NCI-H1417 (cell line): ENCODE results near the gene POC1B.

Experiments used
- DNase-seq, 3 experiments: peaks; one replicate each; lab custom pipeline; 2025; lab: John Stamatoyannopoulos, UW

The POC1B gene

GRCh38 chr12:89421092-89421835 is 104.6 kb downstream of the POC1B start:
- DNase-seq: no peak

- DNase-seq: no peak
Observed at GRCh38 chr12:89418228-89418910, 107.5 kb downstream of the POC1B start.

- no peak for DNase-seq
Observed at GRCh38 chr12:89417246-89417977, 108.4 kb downstream of the POC1B start.

- no peak for DNase-seq
Observed at GRCh38 chr12:89416049-89416792, 109.6 kb downstream of the POC1B start.

- DNase-seq: no peak
Observed at GRCh38 chr12:89414851-89415250, 111.0 kb downstream of the POC1B start.

GRCh38 chr12:89414322-89414721 is 111.5 kb downstream of the POC1B start:
- DNase-seq: no peak

GRCh38 chr12:89413234-89413633 is 112.6 kb downstream of the POC1B start:
- DNase-seq: no peak

GRCh38 chr12:89412665-89413064 is 113.2 kb downstream of the POC1B start:
- no peak for DNase-seq

GRCh38 chr12:89411846-89412245 is 114.0 kb downstream of the POC1B start:
- DNase-seq: no peak

- no peak for DNase-seq
Observed at GRCh38 chr12:89411234-89411633, 114.6 kb downstream of the POC1B start.

GRCh38 chr12:89405626-89406345 is 120.1 kb downstream of the POC1B start:
- DNase-seq: no peak

- no peak for DNase-seq
Observed at GRCh38 chr12:89401433-89402058, 124.3 kb downstream of the POC1B start.

- DNase-seq: no peak
Observed at GRCh38 chr12:89400415-89400814, 125.4 kb downstream of the POC1B start.

- DNase-seq: no peak
Observed at GRCh38 chr12:89395712-89396111, 130.1 kb downstream of the POC1B start.

GRCh38 chr12:89393551-89394121 is 132.2 kb downstream of the POC1B start:
- no peak for DNase-seq

- DNase-seq: no peak
Observed at GRCh38 chr12:89392391-89392790, 133.5 kb downstream of the POC1B start.

GRCh38 chr12:89391726-89392336 is 134.0 kb downstream of the POC1B start:
- DNase-seq: no peak

- no peak for DNase-seq
Observed at GRCh38 chr12:89390802-89391673, 134.8 kb downstream of the POC1B start.
